SJCRH30 (cell line): Measurements from ENCODE around the gene PCDH11X. TPM values are rescaled to one million over a fixed set of nuclear protein-coding genes. Genes with fewer than 3 reads are reported as not detected.
"Not testable (repeated sequence)": the region's sequence is repeated elsewhere in the genome, so short reads cannot be mapped to it uniquely, and the experiment has no call there.

ENCODE experiments used
- DNase-seq, 2 experiments: peaks; one replicate each; pipeline ENCODE4 v3.0.0-alpha.2; 2015 to 2020
- H3K27ac ChIP-seq: fragments of 250-450 bp; sonication (Bioruptor Pico); 2 replicates; pipeline ENCODE4 v1.5.1; 2020; ENCODE audit warnings: mild to moderate bottlenecking, moderate library complexity
- H3K27me3 ChIP-seq: fragments of 250-450 bp; sonication (Bioruptor Pico); 2 replicates; pipeline ENCODE4 v1.5.1; 2020; ENCODE audit warnings: mild to moderate bottlenecking, moderate library complexity
- H3K36me3 ChIP-seq: fragments of 250-450 bp; sonication (Bioruptor Pico); 2 replicates; pipeline ENCODE4 v1.5.1; 2020; ENCODE audit warnings: mild to moderate bottlenecking, moderate library complexity
- H3K4me1 ChIP-seq: fragments of 250-450 bp; sonication (Bioruptor Pico); 2 replicates; pipeline ENCODE4 v1.5.1; 2020; ENCODE audit warnings: mild to moderate bottlenecking, moderate library complexity
- H3K4me3 ChIP-seq: fragments of 250-450 bp; sonication (Bioruptor Pico); 2 replicates; pipeline ENCODE4 v1.5.1; 2020; ENCODE audit warnings: mild to moderate bottlenecking, moderate library complexity
- H3K9me3 ChIP-seq: fragments of 250-450 bp; sonication (Bioruptor Pico); replicated peaks from 2 replicates; pipeline ENCODE4 v1.5.1; 2020; ENCODE audit warnings: mild to moderate bottlenecking, moderate library complexity
- total RNA-seq: library from RNA; depleted of rRNA; stranded (reverse); fragments of >200 nt; shearing (Covaris generic); gene quantifications from 2 replicates; pipeline ENCODE4 v1.2.3, GENCODE V29; 2014; rRNA removed

Gene PCDH11X
- total RNA-seq, result 0.24 and 0.25 TPM in 2 replicates

- H3K4me1 ChIP-seq, H3K27ac ChIP-seq, H3K9me3 ChIP-seq, H3K36me3 ChIP-seq, H3K27me3 ChIP-seq, H3K4me3 ChIP-seq: not testable (repeated sequence)
- DNase-seq, result peak; percentile 21 to 28
Observed at GRCh38 chrX:91779135-91779534, at the start of gene PCDH11X. Gene PCDH11X (plus strand): TSS chrX:91779375. CDS start chrX:91835505, 56,130 bp downstream.

- not testable (repeated sequence) for H3K27me3 ChIP-seq, H3K4me3 ChIP-seq, H3K36me3 ChIP-seq, H3K27ac ChIP-seq, H3K9me3 ChIP-seq, DNase-seq, H3K4me1 ChIP-seq
Observed at GRCh38 chrX:91747446-91747845, 31.7 kb upstream of the PCDH11X start.

GRCh38 chrX:91753022-91753421 is 26.2 kb upstream of the PCDH11X start:
- H3K4me1 ChIP-seq, H3K27ac ChIP-seq, H3K36me3 ChIP-seq, H3K27me3 ChIP-seq, H3K9me3 ChIP-seq, DNase-seq, H3K4me3 ChIP-seq: not testable (repeated sequence)

- H3K27ac ChIP-seq, H3K36me3 ChIP-seq, H3K9me3 ChIP-seq, H3K27me3 ChIP-seq, H3K4me1 ChIP-seq, H3K4me3 ChIP-seq: not testable (repeated sequence)
- DNase-seq, result peak in 1 of 2 experiments; percentile 0
Observed at GRCh38 chrX:91770619-91771488, 8.3 kb upstream of the PCDH11X start.

- H3K36me3 ChIP-seq, H3K4me1 ChIP-seq, H3K9me3 ChIP-seq, DNase-seq, H3K27me3 ChIP-seq, H3K27ac ChIP-seq, H3K4me3 ChIP-seq: not testable (repeated sequence)
Observed at GRCh38 chrX:91773943-91774342, 5.2 kb upstream of the PCDH11X start.

- not testable (repeated sequence) for H3K27me3 ChIP-seq
Observed at GRCh38 chrX:91780008-91780407, 833 bp downstream of the PCDH11X start.

GRCh38 chrX:91780698-91781097 is 1.5 kb downstream of the PCDH11X start:
- not testable (repeated sequence) for H3K27me3 ChIP-seq, H3K27ac ChIP-seq, H3K4me1 ChIP-seq, H3K4me3 ChIP-seq, H3K9me3 ChIP-seq, H3K36me3 ChIP-seq, DNase-seq

More at GRCh38 chrX:91780008-91780407, 833 bp downstream of the PCDH11X start:
- not testable (repeated sequence) for H3K4me3 ChIP-seq, H3K4me1 ChIP-seq, DNase-seq, H3K9me3 ChIP-seq, H3K36me3 ChIP-seq, H3K27ac ChIP-seq

GRCh38 chrX:91781553-91782298 is 2.6 kb downstream of the PCDH11X start:
- not testable (repeated sequence) for H3K27me3 ChIP-seq, H3K27ac ChIP-seq, H3K4me3 ChIP-seq, H3K36me3 ChIP-seq, H3K4me1 ChIP-seq, H3K9me3 ChIP-seq
- peak in 1 of 2 experiments; percentile 1 for DNase-seq

GRCh38 chrX:91782825-91783224 is 3.6 kb downstream of the PCDH11X start:
- H3K4me3 ChIP-seq, H3K27ac ChIP-seq, DNase-seq, H3K36me3 ChIP-seq, H3K27me3 ChIP-seq, H3K4me1 ChIP-seq, H3K9me3 ChIP-seq: not testable (repeated sequence)

GRCh38 chrX:91817537-91817936 is 38.4 kb downstream of the PCDH11X start:
- not testable (repeated sequence) for H3K9me3 ChIP-seq, H3K36me3 ChIP-seq, DNase-seq, H3K27me3 ChIP-seq, H3K27ac ChIP-seq, H3K4me1 ChIP-seq, H3K4me3 ChIP-seq

- H3K9me3 ChIP-seq, H3K4me3 ChIP-seq, H3K4me1 ChIP-seq, H3K27ac ChIP-seq, DNase-seq, H3K27me3 ChIP-seq, H3K36me3 ChIP-seq: not testable (repeated sequence)
Observed at GRCh38 chrX:91825321-91825720, 46.1 kb downstream of the PCDH11X start.
